HL-60 (cell line): ENCODE results near the gene RUNX2.

Source experiments
- DNase-seq, 2 experiments: peaks; one replicate each; pipeline ENCODE4 v3.0.0-alpha.2; 2010 to 2020; ENCODE audit warnings: low read depth in 1 of 2, low spot score in 1 of 2
- H3K27ac ChIP-seq: fragments of 250-450 bp; sonication (Bioruptor Pico); replicated peaks from 2 replicates; pipeline ENCODE4 v1.5.1; 2020; ENCODE audit warnings: mild to moderate bottlenecking, moderate library complexity
- H3K27me3 ChIP-seq: fragments of 250-450 bp; sonication (Bioruptor Pico); 2 replicates; pipeline ENCODE4 v1.5.1; 2021; ENCODE audit warnings: mild to moderate bottlenecking, moderate library complexity; ENCODE audit not compliant: insufficient read depth, poor library complexity, severe bottlenecking
- H3K4me3 ChIP-seq: replicated peaks from 2 replicates; pipeline ENCODE4 v1.5.1; 2011; ENCODE audit warnings: mild to moderate bottlenecking, control low read depth, low read length; ENCODE audit not compliant: insufficient read depth
- GABPA ChIP-seq: IDR thresholded peaks from 2 replicates; pipeline ENCODE4 v1.6.1; 2012; ENCODE audit warnings: low read depth
- POLR2AphosphoS5 ChIP-seq: IDR thresholded peaks from 2 replicates; pipeline ENCODE4 v1.6.1; 2012; ENCODE audit warnings: low read depth
- SPI1 ChIP-seq: IDR thresholded peaks from 2 replicates; pipeline ENCODE4 v1.6.1; 2012; ENCODE audit warnings: low read depth, mild to moderate bottlenecking, borderline replicate concordance
- TF ChIP-seq, protein P1 (sequence below): IDR thresholded peaks from one replicate; pipeline ENCODE4 v1.5.1; 2011; ENCODE audit warnings: low read length, control low read depth, inconsistent platforms; ENCODE audit not compliant: insufficient read depth
- TF ChIP-seq, protein P2 (sequence below): IDR thresholded peaks from 2 replicates; pipeline ENCODE4 v1.6.1; 2012; ENCODE audit warnings: low read depth; ENCODE audit not compliant: insufficient replicate concordance

Gene RUNX2

DNA sequence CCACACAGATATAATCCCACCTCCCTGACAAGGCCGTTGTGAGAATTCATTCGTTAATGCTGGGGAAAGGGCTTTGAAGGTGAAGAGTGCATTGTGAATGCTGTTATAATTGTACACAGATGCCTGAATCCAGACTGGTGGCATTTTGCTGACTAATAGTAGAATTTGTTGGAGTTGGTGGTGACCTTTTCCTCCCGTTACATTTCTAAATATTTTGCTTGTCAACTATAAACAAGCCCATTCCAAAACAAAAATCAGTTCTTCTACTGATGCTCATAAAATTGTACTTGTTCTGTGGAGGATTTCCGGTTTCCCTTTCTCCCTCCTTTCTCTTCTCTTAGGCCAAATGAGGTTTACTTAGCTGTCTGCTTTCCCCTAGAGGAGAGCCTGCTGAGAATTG is 302.7 kb downstream of the RUNX2 start:
- no peaks in the 10 kb centered on the region for H3K27me3 ChIP-seq
- H3K4me3 ChIP-seq = no peak overlapping the region
- TF ChIP-seq, protein P1, sequence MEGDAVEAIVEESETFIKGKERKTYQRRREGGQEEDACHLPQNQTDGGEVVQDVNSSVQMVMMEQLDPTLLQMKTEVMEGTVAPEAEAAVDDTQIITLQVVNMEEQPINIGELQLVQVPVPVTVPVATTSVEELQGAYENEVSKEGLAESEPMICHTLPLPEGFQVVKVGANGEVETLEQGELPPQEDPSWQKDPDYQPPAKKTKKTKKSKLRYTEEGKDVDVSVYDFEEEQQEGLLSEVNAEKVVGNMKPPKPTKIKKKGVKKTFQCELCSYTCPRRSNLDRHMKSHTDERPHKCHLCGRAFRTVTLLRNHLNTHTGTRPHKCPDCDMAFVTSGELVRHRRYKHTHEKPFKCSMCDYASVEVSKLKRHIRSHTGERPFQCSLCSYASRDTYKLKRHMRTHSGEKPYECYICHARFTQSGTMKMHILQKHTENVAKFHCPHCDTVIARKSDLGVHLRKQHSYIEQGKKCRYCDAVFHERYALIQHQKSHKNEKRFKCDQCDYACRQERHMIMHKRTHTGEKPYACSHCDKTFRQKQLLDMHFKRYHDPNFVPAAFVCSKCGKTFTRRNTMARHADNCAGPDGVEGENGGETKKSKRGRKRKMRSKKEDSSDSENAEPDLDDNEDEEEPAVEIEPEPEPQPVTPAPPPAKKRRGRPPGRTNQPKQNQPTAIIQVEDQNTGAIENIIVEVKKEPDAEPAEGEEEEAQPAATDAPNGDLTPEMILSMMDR = no peak
- no peak overlapping the region for H3K27ac ChIP-seq
- no peak for DNase-seq

GRCh38 chr6:45631396-45631795 is 303.3 kb downstream of the RUNX2 start:
- DNase-seq = peak; percentile 40 to 54
- H3K4me3 ChIP-seq = no peak overlapping the region
- TF ChIP-seq GABPA (no peak), POLR2AphosphoS5 (no peak; the same call in 1 of the 2 replicates), SPI1 (no peak)
- TF ChIP-seq, protein P2, sequence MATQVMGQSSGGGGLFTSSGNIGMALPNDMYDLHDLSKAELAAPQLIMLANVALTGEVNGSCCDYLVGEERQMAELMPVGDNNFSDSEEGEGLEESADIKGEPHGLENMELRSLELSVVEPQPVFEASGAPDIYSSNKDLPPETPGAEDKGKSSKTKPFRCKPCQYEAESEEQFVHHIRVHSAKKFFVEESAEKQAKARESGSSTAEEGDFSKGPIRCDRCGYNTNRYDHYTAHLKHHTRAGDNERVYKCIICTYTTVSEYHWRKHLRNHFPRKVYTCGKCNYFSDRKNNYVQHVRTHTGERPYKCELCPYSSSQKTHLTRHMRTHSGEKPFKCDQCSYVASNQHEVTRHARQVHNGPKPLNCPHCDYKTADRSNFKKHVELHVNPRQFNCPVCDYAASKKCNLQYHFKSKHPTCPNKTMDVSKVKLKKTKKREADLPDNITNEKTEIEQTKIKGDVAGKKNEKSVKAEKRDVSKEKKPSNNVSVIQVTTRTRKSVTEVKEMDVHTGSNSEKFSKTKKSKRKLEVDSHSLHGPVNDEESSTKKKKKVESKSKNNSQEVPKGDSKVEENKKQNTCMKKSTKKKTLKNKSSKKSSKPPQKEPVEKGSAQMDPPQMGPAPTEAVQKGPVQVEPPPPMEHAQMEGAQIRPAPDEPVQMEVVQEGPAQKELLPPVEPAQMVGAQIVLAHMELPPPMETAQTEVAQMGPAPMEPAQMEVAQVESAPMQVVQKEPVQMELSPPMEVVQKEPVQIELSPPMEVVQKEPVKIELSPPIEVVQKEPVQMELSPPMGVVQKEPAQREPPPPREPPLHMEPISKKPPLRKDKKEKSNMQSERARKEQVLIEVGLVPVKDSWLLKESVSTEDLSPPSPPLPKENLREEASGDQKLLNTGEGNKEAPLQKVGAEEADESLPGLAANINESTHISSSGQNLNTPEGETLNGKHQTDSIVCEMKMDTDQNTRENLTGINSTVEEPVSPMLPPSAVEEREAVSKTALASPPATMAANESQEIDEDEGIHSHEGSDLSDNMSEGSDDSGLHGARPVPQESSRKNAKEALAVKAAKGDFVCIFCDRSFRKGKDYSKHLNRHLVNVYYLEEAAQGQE = no peak
- TF ChIP-seq, protein P1 = no peak
- H3K27me3 ChIP-seq = no peaks in the 10 kb centered on the region
- no peak overlapping the region for H3K27ac ChIP-seq

DNA sequence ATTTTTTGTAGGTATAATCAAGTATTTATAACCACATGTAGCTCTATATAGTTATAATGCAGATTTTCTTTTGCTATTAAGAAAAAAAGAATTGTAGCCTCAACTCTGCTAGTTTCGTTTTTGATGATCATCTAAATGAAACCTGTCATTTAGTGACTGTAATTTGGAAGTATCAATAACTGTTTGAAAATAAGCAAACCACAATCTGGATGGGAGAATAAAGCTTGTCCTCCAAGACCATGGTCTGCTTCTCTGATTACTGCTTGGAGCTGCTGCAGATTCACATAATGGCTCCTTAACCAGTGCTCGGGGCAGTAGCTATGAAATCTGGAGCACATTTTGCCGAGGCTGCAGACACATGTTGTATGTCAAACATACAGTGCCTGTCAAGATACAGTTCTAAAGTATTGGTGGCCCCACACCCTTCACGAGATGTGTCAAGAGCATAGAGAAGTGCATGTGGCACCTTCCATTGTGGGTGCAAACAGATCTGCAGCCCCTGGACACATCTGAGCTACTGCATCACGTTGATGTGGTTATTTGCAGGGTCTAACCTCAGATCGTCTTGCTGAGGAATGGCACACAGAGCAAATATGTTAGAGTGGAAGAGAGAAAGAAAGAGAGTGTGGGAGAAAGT is 305.3 kb downstream of the RUNX2 start:
- no peaks in the 10 kb centered on the region for H3K27me3 ChIP-seq
- TF ChIP-seq GABPA = no peak
- TF ChIP-seq, protein P2 = no peak
- no peak for TF ChIP-seq SPI1
- TF ChIP-seq POLR2AphosphoS5 = no peak
- TF ChIP-seq, protein P1 = no peak

DNA sequence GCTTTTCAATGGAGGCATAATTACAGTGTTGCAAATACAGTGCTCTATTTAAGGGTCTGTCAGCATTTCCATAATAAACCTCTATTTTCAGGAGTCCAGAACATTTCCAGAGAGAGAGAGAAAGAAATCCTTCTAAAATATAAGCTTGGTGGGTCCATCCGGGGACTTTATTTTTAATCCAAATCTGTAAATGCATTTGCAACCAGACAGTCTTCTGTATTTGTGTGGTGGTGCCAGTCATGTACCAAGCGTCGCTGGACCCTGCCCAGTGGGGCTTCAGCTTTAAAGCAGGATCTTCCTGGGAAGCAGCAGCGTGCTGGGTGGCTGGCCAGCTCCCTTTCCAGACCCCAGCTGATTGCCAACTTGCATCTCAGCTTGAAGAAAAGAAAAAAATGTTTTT is 306.1 kb downstream of the RUNX2 start:
- Histone ChIP-seq H3K4me3 (no peak overlapping the region), H3K27ac (no peak overlapping the region)
- TF ChIP-seq, protein P1 = no peak
- TF ChIP-seq, protein P2 = no peak
- TF ChIP-seq SPI1 (no peak), POLR2AphosphoS5 (no peak), GABPA (no peak)

More for the DNA sequence above, 305.3 kb downstream of the RUNX2 start:
- DNase-seq = no peak
- Histone ChIP-seq H3K27ac (no peak overlapping the region), H3K4me3 (no peak overlapping the region)

More for the DNA sequence above, 306.1 kb downstream of the RUNX2 start:
- no peak for DNase-seq
- H3K27me3 ChIP-seq = no peaks in the 10 kb centered on the region
